Measurements from ENCODE around the gene COX7A2. TPM values are rescaled to one million over a fixed set of nuclear protein-coding genes. Genes with fewer than 3 reads are reported as not detected.

The COX7A2 gene
- total and polyA plus RNA-seq, 2 donors (not counting 1 experiment from before 2014, with no cell fraction given), result 83.8 to 160 TPM

GRCh38 chr6:75291744-75292143, 48.1 kb upstream of the COX7A2 start:
- Histone ChIP-seq H3K4me1 (ENCODE audit: control insufficient read depth in 2 of 2, insufficient read depth in 2 of 2, low read length in 2 of 2) (no peaks in the 10 kb centered on the region), H3K9ac (ENCODE audit: low read length) (no peak overlapping the region), H2AFZ (ENCODE audit: insufficient read depth, low read depth, low read length, poor library complexity, severe bottlenecking) (no peak overlapping the region), H3K27ac (ENCODE audit: low read length in 2 of 2) (no peak overlapping the region), H3K4me2 (replicated peaks; ENCODE audit: low read depth, low read length, poor library complexity, severe bottlenecking) (no peak overlapping the region), H3K9me3 (ENCODE audit: control extremely low read depth in 1 of 3, control insufficient read depth in 2 of 3, insufficient read depth in 1 of 3, low read length in 2 of 3) (no peaks in the 10 kb centered on the region), H4K20me1 (ENCODE audit: control insufficient read depth, insufficient read depth, low read length, poor library complexity, severe bottlenecking) (no peaks in the 10 kb centered on the region), H3K27me3 (replicated peaks in 1 of 4; ENCODE audit: control extremely low read depth in 1 of 4, control insufficient read depth in 3 of 4, insufficient read depth in 4 of 4, low read length in 3 of 4) (no peaks in the 10 kb centered on the region), H3K4me3 (ENCODE audit: control extremely low read depth in 1 of 5, extremely low read depth in 1 of 5, insufficient read depth in 1 of 5, low read depth in 2 of 5, low read length in 4 of 5) (no peak overlapping the region), H3K79me2 (ENCODE audit: control insufficient read depth, insufficient read depth, low read length) (peaks cover 27% of the 10 kb centered on the region), H3K36me3 (replicated peaks in 1 of 2; ENCODE audit: control extremely low read depth in 1 of 2, control insufficient read depth in 1 of 2, extremely low read depth in 1 of 2, insufficient read depth in 2 of 2, low read length in 1 of 2) (no peaks in the 10 kb centered on the region)
- H3K4me3 Mint-ChIP-seq, result no peak overlapping the region
- ATAC-seq (ENCODE audit: low read depth), result no peak
- H3K4me1 Mint-ChIP-seq, result peaks cover 3% of the 10 kb centered on the region
- no peak for DNase-seq
- WGBS (ENCODE audit: insufficient coverage), result no CpG with 5 or more reads among the region's 1 CpG
- intact Hi-C loops (cut with micrococcal nuclease), result no loop called here
- TF ChIP-seq CTCF (IDR thresholded peaks at IDR 0.05) (no peak), EZH2 (IDR thresholded peaks at IDR 0.05; ENCODE audit: borderline replicate concordance, insufficient read depth, low read depth, low read length, poor library complexity, severe bottlenecking) (no peak)
- ChIA-PET CTCF (interaction anchor here (0.9 kb wide), 1 partner anchor 24 kb away, joined by 3 read pairs; no protein-coding TSS in a partner anchor), POLR2A (no interaction called here)
- no peaks in the 10 kb centered on the region for H3K27me3 Mint-ChIP-seq
- H3K9me3 Mint-ChIP-seq (ENCODE audit: insufficient read depth), result no peaks in the 10 kb centered on the region
- H3K27ac Mint-ChIP-seq, result no peak overlapping the region

GRCh38 chr6:75291331-75291730, 47.7 kb upstream of the COX7A2 start:
- Histone ChIP-seq H3K79me2 (ENCODE audit: control insufficient read depth, insufficient read depth, low read length) (peaks cover 30% of the 10 kb centered on the region), H3K9me3 (ENCODE audit: control extremely low read depth in 1 of 3, control insufficient read depth in 2 of 3, insufficient read depth in 1 of 3, low read length in 2 of 3) (no peaks in the 10 kb centered on the region), H3K4me2 (replicated peaks; ENCODE audit: low read depth, low read length, poor library complexity, severe bottlenecking) (no peak overlapping the region), H4K20me1 (ENCODE audit: control insufficient read depth, insufficient read depth, low read length, poor library complexity, severe bottlenecking) (no peaks in the 10 kb centered on the region), H3K4me1 (ENCODE audit: control insufficient read depth in 2 of 2, insufficient read depth in 2 of 2, low read length in 2 of 2) (no peaks in the 10 kb centered on the region), H3K9ac (ENCODE audit: low read length) (no peak overlapping the region), H3K4me3 (ENCODE audit: control extremely low read depth in 1 of 5, extremely low read depth in 1 of 5, insufficient read depth in 1 of 5, low read depth in 2 of 5, low read length in 4 of 5) (no peak overlapping the region), H3K27me3 (replicated peaks in 1 of 4; ENCODE audit: control extremely low read depth in 1 of 4, control insufficient read depth in 3 of 4, insufficient read depth in 4 of 4, low read length in 3 of 4) (no peaks in the 10 kb centered on the region), H3K36me3 (replicated peaks in 1 of 2; ENCODE audit: control extremely low read depth in 1 of 2, control insufficient read depth in 1 of 2, extremely low read depth in 1 of 2, insufficient read depth in 2 of 2, low read length in 1 of 2) (no peaks in the 10 kb centered on the region), H3K27ac (ENCODE audit: low read length in 2 of 2) (no peak overlapping the region), H2AFZ (ENCODE audit: insufficient read depth, low read depth, low read length, poor library complexity, severe bottlenecking) (no peak overlapping the region)
- H3K4me3 Mint-ChIP-seq, result no peak overlapping the region
- ChIA-PET CTCF (interaction anchor here (0.5 kb wide), 1 partner anchor 78 kb away, joined by 3 read pairs; no protein-coding TSS in a partner anchor), POLR2A (no interaction called here)
- H3K27ac Mint-ChIP-seq, result no peak overlapping the region
- TF ChIP-seq EZH2 (IDR thresholded peaks at IDR 0.05; ENCODE audit: borderline replicate concordance, insufficient read depth, low read depth, low read length, poor library complexity, severe bottlenecking) (no peak), CTCF (IDR thresholded peaks at IDR 0.05) (no peak)
- intact Hi-C loops (cut with micrococcal nuclease), result no loop called here
- no peak for DNase-seq
- no peaks in the 10 kb centered on the region for H3K27me3 Mint-ChIP-seq
- peaks cover 7% of the 10 kb centered on the region for H3K4me1 Mint-ChIP-seq
- no peak for ATAC-seq (ENCODE audit: low read depth)
- no peaks in the 10 kb centered on the region for H3K9me3 Mint-ChIP-seq (ENCODE audit: insufficient read depth)
- WGBS (ENCODE audit: insufficient coverage), result no CpG with 5 or more reads among the region's 2 CpGs

Data from B cell (primary cell).